ENCODE measurements around the gene OPA3. TPM values are rescaled to one million over a fixed set of nuclear protein-coding genes. Genes with fewer than 3 reads are reported as not detected.
A peak's percentile ranks its signal among the peaks of the same experiment; 100 is the strongest.
"Not testable (repeated sequence)": the region's sequence is repeated elsewhere in the genome, so short reads cannot be mapped to it uniquely, and the experiment has no call there.

Gene OPA3
- 1 to 10 TPM; 4.8 to 6.7 (median 5.7) TPM for total RNA-seq

DNA sequence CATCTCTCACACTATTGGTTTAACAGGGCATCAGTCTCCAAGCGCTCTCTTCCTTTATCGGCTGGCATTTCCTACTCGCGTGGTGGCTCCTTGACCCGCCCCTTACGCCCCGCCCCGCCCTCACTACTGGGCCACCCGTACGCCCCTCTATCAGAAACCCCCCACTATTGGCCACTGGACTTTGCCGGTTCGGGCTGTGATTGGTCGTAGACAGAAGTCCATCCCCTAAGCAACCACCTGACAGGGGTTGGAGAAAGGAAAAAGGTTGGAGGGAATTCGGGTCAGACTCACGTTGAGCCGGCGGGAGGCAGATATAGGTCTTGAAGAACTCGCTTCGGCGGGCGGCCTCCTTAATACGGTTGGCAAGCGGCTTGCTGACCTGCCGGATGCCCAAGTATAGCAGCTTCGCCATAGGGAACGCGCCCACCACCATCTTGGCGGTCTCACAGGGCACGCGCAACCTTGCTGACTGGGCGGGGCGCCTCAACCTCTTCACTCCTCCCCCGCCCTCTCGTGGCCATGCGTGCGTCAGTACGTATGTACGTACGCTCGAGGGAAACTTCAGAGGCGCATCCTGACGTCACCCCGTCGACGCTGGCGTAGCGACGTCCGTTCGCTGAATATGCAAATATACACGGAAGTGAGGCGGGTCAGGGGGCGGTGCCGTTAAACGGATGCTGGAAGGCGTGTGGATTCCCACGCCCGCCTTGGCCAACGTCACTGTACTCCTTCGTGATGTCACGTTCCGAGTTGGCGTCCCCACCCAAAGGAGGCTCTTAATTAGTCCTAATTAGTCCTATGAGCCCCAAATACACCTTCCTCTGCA, at the start of gene OPA3:
Gene OPA3 (minus strand): TSS at position 471 of the 826 bp plus-strand sequence. CDS start 38 bp downstream, at position 433.
- Histone ChIP-seq H3K4me1 (peaks cover 0 to 22% (median 10%) of the 10 kb centered on the region in 4 donors), H3K27me3 (no peaks in the 10 kb centered on the region), H3K27ac (peak within 1 kb of the TSS; percentile 94 to 99 (median 97)), H3K4me3 (peak within 1 kb of the TSS; percentile 54 to 84 (median 76)), H3K36me3 (no peaks in the 10 kb centered on the region), H3K9me3 (no peaks in the 10 kb centered on the region)
- TF ChIP-seq, protein P1, sequence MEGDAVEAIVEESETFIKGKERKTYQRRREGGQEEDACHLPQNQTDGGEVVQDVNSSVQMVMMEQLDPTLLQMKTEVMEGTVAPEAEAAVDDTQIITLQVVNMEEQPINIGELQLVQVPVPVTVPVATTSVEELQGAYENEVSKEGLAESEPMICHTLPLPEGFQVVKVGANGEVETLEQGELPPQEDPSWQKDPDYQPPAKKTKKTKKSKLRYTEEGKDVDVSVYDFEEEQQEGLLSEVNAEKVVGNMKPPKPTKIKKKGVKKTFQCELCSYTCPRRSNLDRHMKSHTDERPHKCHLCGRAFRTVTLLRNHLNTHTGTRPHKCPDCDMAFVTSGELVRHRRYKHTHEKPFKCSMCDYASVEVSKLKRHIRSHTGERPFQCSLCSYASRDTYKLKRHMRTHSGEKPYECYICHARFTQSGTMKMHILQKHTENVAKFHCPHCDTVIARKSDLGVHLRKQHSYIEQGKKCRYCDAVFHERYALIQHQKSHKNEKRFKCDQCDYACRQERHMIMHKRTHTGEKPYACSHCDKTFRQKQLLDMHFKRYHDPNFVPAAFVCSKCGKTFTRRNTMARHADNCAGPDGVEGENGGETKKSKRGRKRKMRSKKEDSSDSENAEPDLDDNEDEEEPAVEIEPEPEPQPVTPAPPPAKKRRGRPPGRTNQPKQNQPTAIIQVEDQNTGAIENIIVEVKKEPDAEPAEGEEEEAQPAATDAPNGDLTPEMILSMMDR (IDR thresholded peaks at IDR 0.05) = peak in 2 of 5 experiments; percentile 55 to 63
- TF ChIP-seq EP300 (IDR thresholded peaks at IDR 0.05) (peak; percentile 94 to 99), POLR2A (IDR thresholded peaks at IDR 0.05) (peak in 1 of 2 donors; percentile 70)
- peak; percentile 99 for DNase-seq (ENCODE audit: low spot score in 2 of 2)
- 0 to 1% methylated on average over 43 to 59 of the region's 63 CpGs for WGBS, 2 donors

DNA sequence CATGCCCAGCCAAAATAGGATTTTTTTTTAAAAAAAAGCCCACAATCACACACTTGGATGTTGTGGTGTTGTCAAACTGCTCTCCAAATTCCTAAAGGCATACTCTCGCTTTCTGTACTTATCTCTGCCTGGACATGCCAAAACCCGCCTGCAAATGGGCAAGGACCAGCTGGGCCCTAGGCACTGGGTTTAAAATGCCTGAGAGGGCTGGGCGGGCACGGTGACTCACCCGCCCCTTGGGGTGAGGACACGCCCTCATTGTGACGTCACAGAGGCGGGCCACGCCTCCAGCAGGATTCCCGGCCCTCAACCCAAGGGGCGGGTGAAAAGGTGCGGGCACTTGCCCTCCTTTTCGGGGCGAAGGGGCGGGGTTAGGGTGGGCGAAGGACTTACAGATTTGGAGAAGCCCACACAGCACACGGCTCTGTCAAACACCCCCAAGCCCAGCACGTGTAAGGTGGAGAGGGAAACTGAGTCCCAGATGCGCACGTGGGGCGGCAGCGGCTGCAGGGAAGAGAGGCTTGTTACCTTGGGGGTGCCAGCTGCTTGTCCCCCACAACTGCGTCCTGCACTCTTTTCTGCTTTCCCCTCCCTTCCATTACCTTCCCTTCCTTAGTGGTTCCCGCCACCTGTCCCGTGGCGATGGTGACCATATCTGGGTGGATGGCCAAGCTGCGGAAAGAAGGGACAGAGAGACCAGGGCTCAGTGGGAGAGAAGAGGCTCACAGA, 48.0 kb upstream of the OPA3 start:
- H3K27me3 ChIP-seq = no peaks in the 10 kb centered on the region
- 39 to 41% methylated on average over 21 to 27 of the region's 27 CpGs for WGBS, 2 donors
- H3K4me3 ChIP-seq = no peak overlapping the region
- H3K27ac ChIP-seq = peak overlapping the region in 2 of 4 donors; percentile 1 to 17
- TF ChIP-seq EP300 (IDR thresholded peaks at IDR 0.05) (no peak), POLR2A (IDR thresholded peaks at IDR 0.05) (no peak)
- TF ChIP-seq, protein P1 (IDR thresholded peaks at IDR 0.05) = no peak
- H3K4me1 ChIP-seq = peaks cover 0 to 6% (median 0%) of the 10 kb centered on the region in 4 donors
- peak in 1 of 2 donors; percentile 18 for DNase-seq (ENCODE audit: low spot score in 2 of 2)
- H3K9me3 ChIP-seq = no peaks in the 10 kb centered on the region
- peaks cover 0 to 27% (median 0%) of the 10 kb centered on the region in 3 donors for H3K36me3 ChIP-seq

DNA sequence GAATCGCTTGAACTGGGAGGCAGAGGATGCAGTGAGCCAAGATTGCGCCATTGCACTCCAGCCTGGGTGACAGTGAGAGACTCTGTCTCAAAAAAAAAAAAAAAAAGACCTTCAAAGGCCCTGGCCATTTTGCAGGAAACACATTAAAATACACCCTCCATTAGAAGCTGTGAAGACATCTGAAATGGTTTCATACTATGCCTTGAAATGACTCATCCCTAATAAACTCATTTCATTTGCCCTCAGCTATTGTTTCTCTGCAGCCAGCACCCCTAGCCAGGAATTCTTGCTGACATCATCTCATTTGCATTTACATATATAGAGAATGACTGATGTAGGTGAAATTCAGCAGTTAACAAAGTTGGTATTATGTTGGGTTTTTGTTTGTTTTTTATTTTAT, 45.9 kb upstream of the OPA3 start:
- peaks cover 0 to 6% (median 0%) of the 10 kb centered on the region in 4 donors for H3K4me1 ChIP-seq
- WGBS, 2 donors = 86 to 87% methylated on average over 2 of the region's 2 CpGs

DNA sequence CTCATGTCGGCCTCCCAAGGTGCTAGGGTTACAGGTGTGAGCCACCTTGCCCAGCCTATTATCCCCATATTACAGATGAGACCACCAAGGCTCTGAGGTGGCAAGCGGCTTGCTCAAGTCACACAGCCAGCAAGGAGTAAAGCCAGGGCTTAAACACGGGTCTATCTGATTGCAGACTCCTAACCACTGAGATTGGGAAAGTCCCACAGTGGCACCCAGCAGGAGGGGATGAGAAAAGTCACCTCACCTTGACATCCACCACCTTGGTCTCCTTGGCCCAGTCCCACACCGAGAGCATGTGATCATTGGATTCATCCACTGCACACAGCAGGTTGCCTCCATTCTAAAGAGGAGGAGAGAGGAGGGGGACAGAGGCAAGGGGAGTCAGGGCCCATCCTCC, 45.1 kb upstream of the OPA3 start:
- DNase-seq (ENCODE audit: low spot score in 2 of 2) = no peak
- no peak overlapping the region for H3K4me3 ChIP-seq
- TF ChIP-seq, protein P1 (IDR thresholded peaks at IDR 0.05) = no peak
- TF ChIP-seq POLR2A (IDR thresholded peaks at IDR 0.05) = no peak
- TF ChIP-seq EP300 (IDR thresholded peaks at IDR 0.05) = no peak
- H3K4me1 ChIP-seq = peaks cover 0 to 6% (median 0%) of the 10 kb centered on the region in 4 donors
- H3K9me3 ChIP-seq = no peaks in the 10 kb centered on the region
- H3K36me3 ChIP-seq = peaks cover 0 to 50% (median 0%) of the 10 kb centered on the region in 3 donors
- no peaks in the 10 kb centered on the region for H3K27me3 ChIP-seq
- WGBS, 2 donors = 87 to 91% methylated on average over 4 of the region's 4 CpGs
- H3K27ac ChIP-seq = no peak overlapping the region

More for the DNA sequence above, 45.9 kb upstream of the OPA3 start:
- H3K9me3 ChIP-seq = no peaks in the 10 kb centered on the region
- no peak overlapping the region for H3K27ac ChIP-seq
- no peak for DNase-seq (ENCODE audit: low spot score in 2 of 2)
- no peaks in the 10 kb centered on the region for H3K27me3 ChIP-seq
- TF ChIP-seq POLR2A (IDR thresholded peaks at IDR 0.05) (no peak), EP300 (IDR thresholded peaks at IDR 0.05) (no peak)
- TF ChIP-seq, protein P1 (IDR thresholded peaks at IDR 0.05) = no peak
- H3K4me3 ChIP-seq = no peak overlapping the region
- H3K36me3 ChIP-seq = peaks cover 0 to 42% (median 0%) of the 10 kb centered on the region in 3 donors

DNA sequence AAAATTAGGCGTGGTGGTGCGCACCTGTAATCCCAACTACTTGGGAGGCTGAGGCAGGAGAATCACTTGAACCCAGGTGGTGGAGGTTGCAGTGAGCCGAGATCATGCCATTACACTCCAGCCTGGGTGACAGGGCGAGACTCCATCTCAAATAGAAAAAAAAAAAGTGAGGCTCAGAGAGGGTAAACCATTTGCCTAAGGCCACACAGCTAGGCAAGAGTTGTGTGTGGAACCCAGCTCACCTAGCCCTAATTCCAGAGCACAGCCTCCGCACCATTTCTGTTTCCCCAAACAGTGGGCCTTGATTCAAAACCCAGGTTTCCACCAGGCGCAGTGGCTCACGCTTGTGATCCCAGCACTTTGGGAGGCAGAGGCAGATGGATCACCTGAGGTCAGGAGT, 43.6 kb upstream of the OPA3 start:
- not testable (repeated sequence) for H3K27ac ChIP-seq; DNase-seq (ENCODE audit: low spot score in 2 of 2); H3K4me3 ChIP-seq; H3K27me3 ChIP-seq; H3K4me1 ChIP-seq; H3K9me3 ChIP-seq
- WGBS, 2 donors = 94 to 97% methylated on average over 7 of the region's 7 CpGs
- H3K36me3 ChIP-seq = peaks cover 0 to 64% (median 0%) of the 10 kb centered on the region in 3 donors

Data from tibial nerve (tissue), 4 donors.